ENCODE measurements around the gene DNAJC1. TPM values are rescaled to one million over a fixed set of nuclear protein-coding genes. Genes with fewer than 3 reads are reported as not detected.

The DNAJC1 gene
- polyA plus RNA-seq, 1 donor from 2014 or later: 15.9 TPM

DNA sequence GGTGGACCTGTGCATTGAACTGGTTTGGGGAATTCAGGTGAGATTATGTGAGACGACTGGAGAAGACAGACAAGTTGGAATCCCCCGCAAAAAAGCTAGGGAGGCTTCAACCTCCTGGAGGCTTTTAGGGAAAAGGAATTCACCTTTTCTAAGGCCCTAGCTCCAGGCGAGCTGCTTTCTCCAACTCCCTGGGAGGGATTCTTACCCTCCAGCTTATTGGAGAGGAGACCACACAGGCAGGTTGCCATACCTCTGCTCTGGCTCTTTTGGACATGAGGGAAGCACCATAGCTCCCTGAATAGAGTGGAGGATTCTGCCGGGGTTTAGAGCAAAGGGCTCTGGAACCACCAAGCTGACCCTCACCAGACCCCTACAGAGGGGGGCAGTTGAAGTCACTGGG is 255.7 kb downstream of the DNAJC1 start:
- Histone ChIP-seq H3K36me3 (ENCODE audit: insufficient read depth, low read length) (peaks cover 5% of the 10 kb centered on the region), H3F3A (ENCODE audit: insufficient read depth, low read length, poor library complexity, severe bottlenecking) (no peaks in the 10 kb centered on the region), H3K4me3 (ENCODE audit: low read length) (no peak overlapping the region), H3K9me2 (ENCODE audit: insufficient read depth, low read length) (no peaks in the 10 kb centered on the region), H3K79me2 (replicated peaks; ENCODE audit: insufficient read depth, low read length) (no peaks in the 10 kb centered on the region), H3K27ac (ENCODE audit: low read length) (no peak overlapping the region), H3K27me3 (ENCODE audit: insufficient read depth, low read depth, low read length) (no peaks in the 10 kb centered on the region), H3K9ac (ENCODE audit: low read length) (no peak overlapping the region), H3K9me3 (ENCODE audit: low read length) (no peaks in the 10 kb centered on the region), H3K4me2 (ENCODE audit: low read length) (no peak overlapping the region), H2AFZ (ENCODE audit: low read depth, low read length) (no peak overlapping the region), H4K20me1 (ENCODE audit: insufficient read depth) (no peaks in the 10 kb centered on the region)
- no peak for TF ChIP-seq POLR2AphosphoS5 (IDR thresholded peaks at IDR 0.05)
- TF ChIP-seq, protein P1, sequence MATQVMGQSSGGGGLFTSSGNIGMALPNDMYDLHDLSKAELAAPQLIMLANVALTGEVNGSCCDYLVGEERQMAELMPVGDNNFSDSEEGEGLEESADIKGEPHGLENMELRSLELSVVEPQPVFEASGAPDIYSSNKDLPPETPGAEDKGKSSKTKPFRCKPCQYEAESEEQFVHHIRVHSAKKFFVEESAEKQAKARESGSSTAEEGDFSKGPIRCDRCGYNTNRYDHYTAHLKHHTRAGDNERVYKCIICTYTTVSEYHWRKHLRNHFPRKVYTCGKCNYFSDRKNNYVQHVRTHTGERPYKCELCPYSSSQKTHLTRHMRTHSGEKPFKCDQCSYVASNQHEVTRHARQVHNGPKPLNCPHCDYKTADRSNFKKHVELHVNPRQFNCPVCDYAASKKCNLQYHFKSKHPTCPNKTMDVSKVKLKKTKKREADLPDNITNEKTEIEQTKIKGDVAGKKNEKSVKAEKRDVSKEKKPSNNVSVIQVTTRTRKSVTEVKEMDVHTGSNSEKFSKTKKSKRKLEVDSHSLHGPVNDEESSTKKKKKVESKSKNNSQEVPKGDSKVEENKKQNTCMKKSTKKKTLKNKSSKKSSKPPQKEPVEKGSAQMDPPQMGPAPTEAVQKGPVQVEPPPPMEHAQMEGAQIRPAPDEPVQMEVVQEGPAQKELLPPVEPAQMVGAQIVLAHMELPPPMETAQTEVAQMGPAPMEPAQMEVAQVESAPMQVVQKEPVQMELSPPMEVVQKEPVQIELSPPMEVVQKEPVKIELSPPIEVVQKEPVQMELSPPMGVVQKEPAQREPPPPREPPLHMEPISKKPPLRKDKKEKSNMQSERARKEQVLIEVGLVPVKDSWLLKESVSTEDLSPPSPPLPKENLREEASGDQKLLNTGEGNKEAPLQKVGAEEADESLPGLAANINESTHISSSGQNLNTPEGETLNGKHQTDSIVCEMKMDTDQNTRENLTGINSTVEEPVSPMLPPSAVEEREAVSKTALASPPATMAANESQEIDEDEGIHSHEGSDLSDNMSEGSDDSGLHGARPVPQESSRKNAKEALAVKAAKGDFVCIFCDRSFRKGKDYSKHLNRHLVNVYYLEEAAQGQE (IDR thresholded peaks at IDR 0.05; ENCODE audit: borderline replicate concordance): no peak
- no peak for TF ChIP-seq TAF1 (IDR thresholded peaks at IDR 0.05; ENCODE audit: low read depth)
- TF ChIP-seq, protein P2, sequence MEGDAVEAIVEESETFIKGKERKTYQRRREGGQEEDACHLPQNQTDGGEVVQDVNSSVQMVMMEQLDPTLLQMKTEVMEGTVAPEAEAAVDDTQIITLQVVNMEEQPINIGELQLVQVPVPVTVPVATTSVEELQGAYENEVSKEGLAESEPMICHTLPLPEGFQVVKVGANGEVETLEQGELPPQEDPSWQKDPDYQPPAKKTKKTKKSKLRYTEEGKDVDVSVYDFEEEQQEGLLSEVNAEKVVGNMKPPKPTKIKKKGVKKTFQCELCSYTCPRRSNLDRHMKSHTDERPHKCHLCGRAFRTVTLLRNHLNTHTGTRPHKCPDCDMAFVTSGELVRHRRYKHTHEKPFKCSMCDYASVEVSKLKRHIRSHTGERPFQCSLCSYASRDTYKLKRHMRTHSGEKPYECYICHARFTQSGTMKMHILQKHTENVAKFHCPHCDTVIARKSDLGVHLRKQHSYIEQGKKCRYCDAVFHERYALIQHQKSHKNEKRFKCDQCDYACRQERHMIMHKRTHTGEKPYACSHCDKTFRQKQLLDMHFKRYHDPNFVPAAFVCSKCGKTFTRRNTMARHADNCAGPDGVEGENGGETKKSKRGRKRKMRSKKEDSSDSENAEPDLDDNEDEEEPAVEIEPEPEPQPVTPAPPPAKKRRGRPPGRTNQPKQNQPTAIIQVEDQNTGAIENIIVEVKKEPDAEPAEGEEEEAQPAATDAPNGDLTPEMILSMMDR (IDR thresholded peaks at IDR 0.05; ENCODE audit: poor library complexity, severe bottlenecking): no peak
- TF ChIP-seq EZH2 (IDR thresholded peaks at IDR 0.05; ENCODE audit: borderline replicate concordance, insufficient read depth, low read length, poor library complexity, severe bottlenecking): no peak
- no peak for TF ChIP-seq RAD21 (conservative IDR thresholded peaks at IDR 0.05)

DNA sequence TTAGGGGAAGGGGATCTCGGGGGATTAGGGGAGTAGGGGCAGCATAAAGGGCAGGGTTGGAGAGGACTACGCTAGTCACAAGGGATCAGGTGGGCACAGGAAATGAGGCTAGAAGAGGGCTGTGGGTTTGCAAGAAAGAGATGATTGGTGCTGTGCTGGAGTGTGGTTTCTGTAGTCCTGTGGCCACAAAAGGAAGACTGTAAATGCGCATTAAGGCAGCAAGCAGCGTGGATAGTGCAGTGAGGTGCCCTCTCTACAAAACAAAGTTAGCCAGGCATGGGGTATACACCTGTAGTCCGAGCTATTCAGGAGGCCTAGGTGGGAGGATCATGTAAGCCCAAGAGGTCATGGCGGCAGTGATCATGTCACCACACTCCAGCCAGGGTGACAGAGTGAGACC is 257.4 kb downstream of the DNAJC1 start:
- no peaks in the 10 kb centered on the region for H3K9me2 ChIP-seq (ENCODE audit: insufficient read depth, low read length)
- no peak overlapping the region for H3K4me3 ChIP-seq (ENCODE audit: low read length)
- no peaks in the 10 kb centered on the region for H3K27me3 ChIP-seq (ENCODE audit: insufficient read depth, low read depth, low read length)
- H3K36me3 ChIP-seq (ENCODE audit: insufficient read depth, low read length): peaks cover 15% of the 10 kb centered on the region
- no peaks in the 10 kb centered on the region for H3K9me3 ChIP-seq (ENCODE audit: low read length)
- H3K79me2 ChIP-seq (replicated peaks; ENCODE audit: insufficient read depth, low read length): no peaks in the 10 kb centered on the region
- TF ChIP-seq SMC3 (conservative IDR thresholded peaks at IDR 0.05; ENCODE audit: poor library complexity) (no peak), EP300 (conservative IDR thresholded peaks at IDR 0.05; ENCODE audit: poor library complexity, severe bottlenecking) (no peak), MXI1 (conservative IDR thresholded peaks at IDR 0.05; ENCODE audit: poor library complexity, severe bottlenecking) (no peak), RAD21 (conservative IDR thresholded peaks at IDR 0.05) (no peak)
- TF ChIP-seq, protein P2 (IDR thresholded peaks at IDR 0.05; ENCODE audit: poor library complexity, severe bottlenecking): no peak
- H3K27ac ChIP-seq (ENCODE audit: low read length): no peak overlapping the region
- H4K20me1 ChIP-seq (ENCODE audit: insufficient read depth): no peaks in the 10 kb centered on the region
- no peak overlapping the region for H3K4me2 ChIP-seq (ENCODE audit: low read length)
- H2AFZ ChIP-seq (ENCODE audit: low read depth, low read length): no peak overlapping the region
- H3F3A ChIP-seq (ENCODE audit: insufficient read depth, low read length, poor library complexity, severe bottlenecking): no peaks in the 10 kb centered on the region
- no peak overlapping the region for H3K9ac ChIP-seq (ENCODE audit: low read length)

Measured in neural cell (in vitro differentiated cells).